Activated CD4-positive, alpha-beta memory T cell treated with anti-CD3 and anti-CD28 coated beads for 36 hours (primary cell): ENCODE measurements around the gene SLC6A12. TPM values are rescaled to one million over a fixed set of nuclear protein-coding genes. Genes with fewer than 3 reads are reported as not detected.

Source experiments
- CTCF ChIA-PET: fragments of 350-600 bp; sonication (Branson Sonifier 250); formaldehyde crosslinking; loops from one replicate; lab custom pipeline; 2021; ENCODE audit warnings: antibody characterized with exemption, inconsistent platforms; lab: Charles Lee
- POLR2A ChIA-PET: fragments of 350-600 bp; sonication (Branson Sonifier 250); formaldehyde crosslinking; loops from one replicate; lab custom pipeline; 2021; ENCODE audit warnings: antibody characterized with exemption; lab: Charles Lee
- DNase-seq: peaks from one replicate; pipeline ENCODE4 v3.0.0-alpha.2; 2020
- H3K27ac Mint-ChIP-seq: one replicate; pipeline ENCODE4 v1.8.0; 2021; ENCODE audit warnings: mixed read lengths
- H3K27me3 Mint-ChIP-seq: one replicate; pipeline ENCODE4 v1.8.0; 2021; ENCODE audit warnings: mixed read lengths
- H3K36me3 Mint-ChIP-seq: one replicate; pipeline ENCODE4 v1.8.0; 2021; ENCODE audit warnings: mixed read lengths
- H3K4me1 Mint-ChIP-seq: one replicate; pipeline ENCODE4 v1.8.0; 2021; ENCODE audit warnings: low read depth, mixed read lengths
- H3K4me3 Mint-ChIP-seq: one replicate; pipeline ENCODE4 v1.8.0; 2021; ENCODE audit warnings: mild to moderate bottlenecking, mixed read lengths
- H3K9me3 Mint-ChIP-seq: one replicate; pipeline ENCODE4 v1.8.0; 2021; ENCODE audit warnings: mixed read lengths
- intact Hi-C: fragments of 100-400 bp; cut with micrococcal nuclease; formaldehyde crosslinking; loops from one replicate; pipeline ENCODE4 v1.15.1; 2023
- total RNA-seq, 2 experiments: library from RNA; stranded (reverse); gene quantifications; one replicate each; pipeline ENCODE4 v1.2.3, GENCODE V29; 2021

SLC6A12 gene
- total RNA-seq, 2 experiments from 2014 or later: 0.43 TPM; not detected in 1

- H3K4me3 Mint-ChIP-seq: no peak overlapping the region
- no peak for DNase-seq
- CTCF ChIA-PET: interaction anchor here (0.7 to 1.2 kb wide), 2 partner anchors 11 to 18 kb away, joined by 3 to 4 read pairs; no protein-coding TSS in a partner anchor
- peaks cover 45% of the 10 kb centered on the region for H3K27me3 Mint-ChIP-seq
- H3K9me3 Mint-ChIP-seq: no peaks in the 10 kb centered on the region
- H3K27ac Mint-ChIP-seq: no peak overlapping the region
- H3K36me3 Mint-ChIP-seq: no peaks in the 10 kb centered on the region
- POLR2A ChIA-PET: no interaction called here
- intact Hi-C loops: no loop called here
- peaks cover 2% of the 10 kb centered on the region for H3K4me1 Mint-ChIP-seq
Observed at GRCh38 chr12:202081-202731, 11.8 kb downstream of the SLC6A12 start.

GRCh38 chr12:201361-201760 lies 12.6 kb downstream of the SLC6A12 start:
- H3K27ac Mint-ChIP-seq: no peak overlapping the region
- CTCF ChIA-PET: interaction anchor here (0.7 kb wide), 1 partner anchor 19 kb away, joined by 4 read pairs; no protein-coding TSS in a partner anchor

GRCh38 chr12:198705-199104 lies 15.3 kb downstream of the SLC6A12 start:
- intact Hi-C loops: no loop called here
- peaks cover 20% of the 10 kb centered on the region for H3K27me3 Mint-ChIP-seq
- POLR2A ChIA-PET: no interaction called here
- no peak overlapping the region for H3K27ac Mint-ChIP-seq
- H3K4me1 Mint-ChIP-seq: peaks cover 2% of the 10 kb centered on the region
- no peak for DNase-seq
- H3K4me3 Mint-ChIP-seq: no peak overlapping the region
- H3K9me3 Mint-ChIP-seq: no peaks in the 10 kb centered on the region
- no peaks in the 10 kb centered on the region for H3K36me3 Mint-ChIP-seq
- CTCF ChIA-PET: interaction anchor here (0.9 to 1.0 kb wide), 2 partner anchors 21 kb away, joined by 3 read pairs; no protein-coding TSS in a partner anchor

More at GRCh38 chr12:201361-201760, 12.6 kb downstream of the SLC6A12 start:
- Mint-ChIP-seq H3K27me3 (peaks cover 41% of the 10 kb centered on the region), H3K9me3 (no peaks in the 10 kb centered on the region), H3K4me1 (peaks cover 2% of the 10 kb centered on the region), H3K36me3 (no peaks in the 10 kb centered on the region), H3K4me3 (no peak overlapping the region)
- DNase-seq: no peak
- POLR2A ChIA-PET: no interaction called here
- intact Hi-C loops: no loop called here

GRCh38 chr12:197911-198695 lies 15.9 kb downstream of the SLC6A12 start:
- intact Hi-C loops: no loop called here
- H3K36me3 Mint-ChIP-seq: no peaks in the 10 kb centered on the region
- H3K4me1 Mint-ChIP-seq: peaks cover 2% of the 10 kb centered on the region
- no peaks in the 10 kb centered on the region for H3K9me3 Mint-ChIP-seq
- DNase-seq: no peak
- CTCF ChIA-PET: interaction anchor here (0.9 kb wide), 1 partner anchor 22 kb away, joined by 3 read pairs; no protein-coding TSS in a partner anchor
- peaks cover 20% of the 10 kb centered on the region for H3K27me3 Mint-ChIP-seq
- H3K4me3 Mint-ChIP-seq: no peak overlapping the region
- POLR2A ChIA-PET: no interaction called here
- H3K27ac Mint-ChIP-seq: no peak overlapping the region

- peaks cover 17% of the 10 kb centered on the region for H3K27me3 Mint-ChIP-seq
- ChIA-PET CTCF (no interaction called here), POLR2A (no interaction called here)
- intact Hi-C loops: no loop called here
- no peak overlapping the region for H3K27ac Mint-ChIP-seq
- DNase-seq: no peak
- no peak overlapping the region for H3K4me3 Mint-ChIP-seq
- H3K36me3 Mint-ChIP-seq: no peaks in the 10 kb centered on the region
- H3K9me3 Mint-ChIP-seq: no peaks in the 10 kb centered on the region
- H3K4me1 Mint-ChIP-seq: no peaks in the 10 kb centered on the region
Observed at GRCh38 chr12:197347-197746, 16.6 kb downstream of the SLC6A12 start.

- POLR2A ChIA-PET: no interaction called here
- CTCF ChIA-PET: no interaction called here
- intact Hi-C loops: no loop called here
- no peak overlapping the region for H3K27ac Mint-ChIP-seq
- no peak for DNase-seq
- no peaks in the 10 kb centered on the region for H3K4me1 Mint-ChIP-seq
- peaks cover 16% of the 10 kb centered on the region for H3K27me3 Mint-ChIP-seq
- H3K36me3 Mint-ChIP-seq: no peaks in the 10 kb centered on the region
- H3K4me3 Mint-ChIP-seq: no peak overlapping the region
- H3K9me3 Mint-ChIP-seq: no peaks in the 10 kb centered on the region
Observed at GRCh38 chr12:196436-196835, 17.5 kb downstream of the SLC6A12 start.

GRCh38 chr12:195951-196350 lies 18.0 kb downstream of the SLC6A12 start:
- no peaks in the 10 kb centered on the region for H3K4me1 Mint-ChIP-seq

GRCh38 chr12:195156-195555 lies 18.8 kb downstream of the SLC6A12 start:
- Mint-ChIP-seq H3K27ac (no peak overlapping the region), H3K4me3 (no peak overlapping the region)
- POLR2A ChIA-PET: no interaction called here

More at GRCh38 chr12:195951-196350, 18.0 kb downstream of the SLC6A12 start:
- DNase-seq: no peak
- Mint-ChIP-seq H3K27me3 (peaks cover 13% of the 10 kb centered on the region), H3K9me3 (no peaks in the 10 kb centered on the region), H3K4me3 (no peak overlapping the region), H3K27ac (no peak overlapping the region), H3K36me3 (no peaks in the 10 kb centered on the region)
- ChIA-PET POLR2A (no interaction called here), CTCF (no interaction called here)
- intact Hi-C loops: no loop called here

GRCh38 chr12:194276-194675 lies 19.7 kb downstream of the SLC6A12 start:
- POLR2A ChIA-PET: no interaction called here
- Mint-ChIP-seq H3K27ac (no peak overlapping the region), H3K4me1 (peaks cover under 1% of the 10 kb centered on the region), H3K27me3 (peaks cover 21% of the 10 kb centered on the region), H3K36me3 (no peaks in the 10 kb centered on the region), H3K9me3 (no peaks in the 10 kb centered on the region), H3K4me3 (no peak overlapping the region)
- no peak for DNase-seq
- CTCF ChIA-PET: no interaction called here
- intact Hi-C loops: no loop called here

More at GRCh38 chr12:195156-195555, 18.8 kb downstream of the SLC6A12 start:
- no peaks in the 10 kb centered on the region for H3K9me3 Mint-ChIP-seq
- peaks cover 15% of the 10 kb centered on the region for H3K27me3 Mint-ChIP-seq
- intact Hi-C loops: no loop called here
- DNase-seq: no peak
- CTCF ChIA-PET: no interaction called here
- no peaks in the 10 kb centered on the region for H3K4me1 Mint-ChIP-seq
- no peaks in the 10 kb centered on the region for H3K36me3 Mint-ChIP-seq

GRCh38 chr12:193261-193660 lies 20.7 kb downstream of the SLC6A12 start:
- H3K4me3 Mint-ChIP-seq: no peak overlapping the region
- ChIA-PET POLR2A (no interaction called here), CTCF (no interaction called here)
- H3K9me3 Mint-ChIP-seq: no peaks in the 10 kb centered on the region
- no peak overlapping the region for H3K27ac Mint-ChIP-seq
- peaks cover 28% of the 10 kb centered on the region for H3K27me3 Mint-ChIP-seq
- intact Hi-C loops: no loop called here
- H3K36me3 Mint-ChIP-seq: no peaks in the 10 kb centered on the region
- peaks cover 4% of the 10 kb centered on the region for H3K4me1 Mint-ChIP-seq
- no peak for DNase-seq

- Mint-ChIP-seq H3K4me3 (no peak overlapping the region), H3K9me3 (no peaks in the 10 kb centered on the region), H3K36me3 (no peaks in the 10 kb centered on the region), H3K27me3 (peaks cover 30% of the 10 kb centered on the region), H3K4me1 (peaks cover 4% of the 10 kb centered on the region), H3K27ac (no peak overlapping the region)
- ChIA-PET POLR2A (no interaction called here), CTCF (no interaction called here)
- no peak for DNase-seq
- intact Hi-C loops: no loop called here
Observed at GRCh38 chr12:191541-191940, 22.4 kb downstream of the SLC6A12 start.

GRCh38 chr12:190881-191280 lies 23.1 kb downstream of the SLC6A12 start:
- Mint-ChIP-seq H3K27me3 (peaks cover 30% of the 10 kb centered on the region), H3K9me3 (no peaks in the 10 kb centered on the region), H3K4me3 (no peak overlapping the region), H3K27ac (no peak overlapping the region), H3K4me1 (peaks cover 4% of the 10 kb centered on the region), H3K36me3 (no peaks in the 10 kb centered on the region)
- ChIA-PET CTCF (no interaction called here), POLR2A (no interaction called here)
- intact Hi-C loops: no loop called here
- no peak for DNase-seq
